Lower lobe of right lung (tissue), 2 donors: ENCODE measurements around the gene EPHA1. TPM values are rescaled to one million over a fixed set of nuclear protein-coding genes. Genes with fewer than 3 reads are reported as not detected.
A peak's percentile ranks its signal among the peaks of the same experiment; 100 is the strongest.

ENCODE experiments used
- ATAC-seq, 2 donors: fragments of 200-7000 bp; cut with Tn5 transposase; one replicate each; pipeline ENCODE4 v1.9.1; 2020 to 2022; ENCODE audit warnings: mild to moderate bottlenecking in 2 of 2, moderate library complexity in 2 of 2
- DNase-seq: peaks from one replicate; pipeline ENCODE4 v3.0.0-alpha.2; 2020
- H3K27ac ChIP-seq: fragments of 200-600 bp; one replicate; pipeline ENCODE4 v1.8.0; 2022
- H3K27me3 ChIP-seq: fragments of 200-600 bp; one replicate; pipeline ENCODE4 v1.8.0; 2022; ENCODE audit warnings: low read depth
- H3K36me3 ChIP-seq: fragments of 200-600 bp; one replicate; pipeline ENCODE4 v1.8.0; 2022; ENCODE audit warnings: mild to moderate bottlenecking
- H3K4me1 ChIP-seq: fragments of 200-600 bp; one replicate; pipeline ENCODE4 v1.8.0; 2022
- H3K4me3 ChIP-seq: fragments of 200-600 bp; one replicate; pipeline ENCODE4 v1.8.0; 2022; ENCODE audit warnings: mild to moderate bottlenecking
- H3K9me3 ChIP-seq: fragments of 200-600 bp; one replicate; pipeline ENCODE4 v1.8.0; 2022
- CTCF ChIP-seq: fragments of 200-600 bp; IDR thresholded peaks from one replicate; pipeline ENCODE4 v1.8.0; 2022; ENCODE audit warnings: antibody characterized with exemption, mild to moderate bottlenecking
- intact Hi-C: fragments of 100-400 bp; cut with DNase I; formaldehyde crosslinking; loops from one replicate; pipeline ENCODE4 v1.11.0; 2022
- microRNA-seq: library from miRNA; unstranded; fragments of <30 nt; microRNA quantifications from one replicate; pipeline ENCODE4 v1.2.0, GENCODE V29; 2020; ENCODE audit warnings: borderline number of aligned reads
- total RNA-seq: library from RNA; stranded (reverse); fragmentation: NEBNext Ultra II Directional; extraction: Animal tissue kit (Norgen Biotek cat#: 25700); gene quantifications from one replicate; pipeline ENCODE4 v1.2.1, GENCODE V29; 2021
- donor health status: DM: no; HTN: yes; CAD: no; lungs with severe emphysema.

The EPHA1 gene
- total RNA-seq, 1 donor from 2014 or later: 9.0 TPM

GRCh38 chr7:143345428-143345900, 63.2 kb downstream of the EPHA1 start:
- H3K4me1 ChIP-seq: peaks cover 5% of the 10 kb centered on the region
- H3K4me3 ChIP-seq: peak overlapping the region; percentile 12
- intact Hi-C loops: no loop called here
- DNase-seq (peak; percentile 75), ATAC-seq (peak; percentile 89 to 91)
- no peaks in the 10 kb centered on the region for H3K36me3 ChIP-seq
- H3K27ac ChIP-seq: no peak overlapping the region
- TF ChIP-seq CTCF: peak; percentile 54
- no peaks in the 10 kb centered on the region for H3K9me3 ChIP-seq
- peaks cover 23% of the 10 kb centered on the region for H3K27me3 ChIP-seq

GRCh38 chr7:143343596-143343995, 65.1 kb downstream of the EPHA1 start:
- no peak for TF ChIP-seq CTCF
- Histone ChIP-seq H3K4me3 (no peak overlapping the region), H3K27me3 (peaks cover 23% of the 10 kb centered on the region), H3K36me3 (no peaks in the 10 kb centered on the region), H3K4me1 (peaks cover 5% of the 10 kb centered on the region), H3K27ac (no peak overlapping the region), H3K9me3 (no peaks in the 10 kb centered on the region)
- DNase-seq (no peak), ATAC-seq (no peak)
- intact Hi-C loops: no loop called here

- ATAC-seq (no peak), DNase-seq (no peak)
- intact Hi-C loops: no loop called here
- TF ChIP-seq CTCF: no peak
- Histone ChIP-seq H3K4me3 (no peak overlapping the region), H3K9me3 (no peaks in the 10 kb centered on the region), H3K36me3 (no peaks in the 10 kb centered on the region), H3K4me1 (peaks cover 5% of the 10 kb centered on the region), H3K27me3 (peaks cover 28% of the 10 kb centered on the region), H3K27ac (no peak overlapping the region)
Measured at GRCh38 chr7:143341842-143342241, 66.8 kb downstream of the EPHA1 start.

Small RNA genes within 50 kb of the gene (microRNA-seq; reads per million reads assigned to microRNA genes)
- not detected for gene MIR6892

Other genes starting within 250 kb of the EPHA1 start
- not detected for gene TAS2R39, start 225.4 kb downstream of the EPHA1 start, total RNA-seq
- not detected for gene TAS2R40, start 186.8 kb downstream of the EPHA1 start, total RNA-seq
- 152 TPM for gene GSTK1, start 145.4 kb downstream of the EPHA1 start, total RNA-seq
- gene TMEM139, start 123.9 kb downstream of the EPHA1 start, total RNA-seq: 25.9 TPM
- 33.7 TPM for gene CASP2, start 120.5 kb downstream of the EPHA1 start, total RNA-seq
- not detected for gene CLCN1, start 92.7 kb downstream of the EPHA1 start, total RNA-seq
- gene FAM131B, start 46.1 kb downstream of the EPHA1 start, total RNA-seq: 0.53 TPM
- 231 TPM for gene ZYX, start 27.5 kb downstream of the EPHA1 start, total RNA-seq
- gene TAS2R60, start 34.6 kb upstream of the EPHA1 start, total RNA-seq: not detected
- gene TAS2R41, start 69.0 kb upstream of the EPHA1 start, total RNA-seq: not detected
- 0.95 TPM for gene CTAGE15, start 162.9 kb upstream of the EPHA1 start, total RNA-seq
- 6.2 TPM for gene TCAF2, start 212.1 kb upstream of the EPHA1 start, total RNA-seq